Thoracic aorta (tissue), 2 donors: ENCODE results near the gene EPHA5. TPM values are rescaled to one million over a fixed set of nuclear protein-coding genes. Genes with fewer than 3 reads are reported as not detected.

ENCODE experiments used
- ATAC-seq: fragments of 150-250 bp; one replicate; pipeline ENCODE4 v1.8.0; 2017; ENCODE audit warnings: low read depth; ENCODE audit not compliant: insufficient number of reproducible peaks, low FRiP score
- DNase-seq: peaks from one replicate; pipeline ENCODE4 v3.0.0-alpha.2; 2020; ENCODE audit warnings: low spot score
- H3K27ac ChIP-seq, 2 donors: fragments of 200-600 bp; sonication (generic); 1 replicate in 1 of 2; 2 replicates in 1 of 2; pipeline ENCODE4 v1.5.1; 2016; ENCODE audit warnings: mild to moderate bottlenecking in 2 of 2, moderate library complexity in 2 of 2
- H3K27me3 ChIP-seq: fragments of 200-600 bp; sonication (generic); replicated peaks from 2 replicates; pipeline ENCODE4 v1.6.0; 2016; ENCODE audit warnings: mild to moderate bottlenecking; ENCODE audit not compliant: insufficient read depth
- H3K36me3 ChIP-seq: fragments of 200-600 bp; sonication (generic); one replicate; pipeline ENCODE4 v1.5.1; 2016
- H3K4me1 ChIP-seq, 2 donors: fragments of 200-600 bp; sonication (generic); 1 replicate in 1 of 2; 2 replicates in 1 of 2; pipeline versions ENCODE4 v1.5.1 to v1.6.0; 2016; ENCODE audit warnings: low read depth in 2 of 2, mild to moderate bottlenecking in 1 of 2; ENCODE audit not compliant: control insufficient read depth in 1 of 2
- H3K4me3 ChIP-seq: fragments of 200-600 bp; sonication (generic); 2 replicates; pipeline ENCODE4 v1.5.1; 2016; ENCODE audit warnings: mild to moderate bottlenecking
- H3K9me3 ChIP-seq: fragments of 200-600 bp; sonication (generic); 2 replicates; pipeline ENCODE4 v1.5.1; 2016
- CTCF ChIP-seq: fragments of 200-600 bp; sonication (generic); IDR thresholded peaks from one replicate; pipeline ENCODE4 v1.5.1; 2019; ENCODE audit warnings: antibody characterized with exemption
- total RNA-seq, 2 donors: library from RNA; depleted of rRNA; stranded (reverse); fragments of >200 nt; gene quantifications; one replicate each; pipeline versions ENCODE4 v1.1.0 to v1.2.3, GENCODE V29; 2016

EPHA5 gene
- total RNA-seq, 2 donors from 2014 or later: 0.27 to 0.92 TPM

- Histone ChIP-seq H3K36me3 (no peaks in the 10 kb centered on the region), H3K4me3 (no peak overlapping the region), H3K27ac (no peak overlapping the region), H3K4me1 (no peaks in the 10 kb centered on the region), H3K9me3 (no peaks in the 10 kb centered on the region), H3K27me3 (no peaks in the 10 kb centered on the region)
- ATAC-seq (no peak), DNase-seq (no peak)
- TF ChIP-seq CTCF: no peak
These were observed 278.9 kb downstream of the EPHA5 start for GRCh38 chr4:65391382-65391781.

- H3K36me3 ChIP-seq: no peaks in the 10 kb centered on the region
- no peak for TF ChIP-seq CTCF
- no peak for DNase-seq
- ATAC-seq: no peak
- no peaks in the 10 kb centered on the region for H3K4me1 ChIP-seq
- H3K27ac ChIP-seq: no peak overlapping the region
- H3K9me3 ChIP-seq: no peaks in the 10 kb centered on the region
- no peak overlapping the region for H3K4me3 ChIP-seq
- no peaks in the 10 kb centered on the region for H3K27me3 ChIP-seq
These were observed 283.4 kb downstream of the EPHA5 start for GRCh38 chr4:65386927-65387326.

- no peak overlapping the region for H3K27ac ChIP-seq
- H3K27me3 ChIP-seq: no peaks in the 10 kb centered on the region
- no peak overlapping the region for H3K4me3 ChIP-seq
- DNase-seq: no peak
- H3K36me3 ChIP-seq: no peaks in the 10 kb centered on the region
- H3K4me1 ChIP-seq: no peaks in the 10 kb centered on the region
- no peak for TF ChIP-seq CTCF
- no peak for ATAC-seq
- no peaks in the 10 kb centered on the region for H3K9me3 ChIP-seq
These were observed 286.5 kb downstream of the EPHA5 start for GRCh38 chr4:65383589-65384305.

GRCh38 chr4:65381648-65382047 lies 288.6 kb downstream of the EPHA5 start:
- no peak overlapping the region for H3K4me3 ChIP-seq
- no peak overlapping the region for H3K27ac ChIP-seq
- ATAC-seq: no peak
- H3K4me1 ChIP-seq: no peaks in the 10 kb centered on the region
- TF ChIP-seq CTCF: no peak
- no peaks in the 10 kb centered on the region for H3K27me3 ChIP-seq
- no peak for DNase-seq
- H3K9me3 ChIP-seq: no peaks in the 10 kb centered on the region
- H3K36me3 ChIP-seq: no peaks in the 10 kb centered on the region

- DNase-seq: no peak
These were observed 299.6 kb downstream of the EPHA5 start for GRCh38 chr4:65370709-65371108.

More at GRCh38 chr4:65370709-65371108, 299.6 kb downstream of the EPHA5 start:
- H3K36me3 ChIP-seq: no peaks in the 10 kb centered on the region
- H3K27ac ChIP-seq: no peak overlapping the region
- no peaks in the 10 kb centered on the region for H3K27me3 ChIP-seq
- no peak overlapping the region for H3K4me3 ChIP-seq
- no peaks in the 10 kb centered on the region for H3K4me1 ChIP-seq
- no peak for TF ChIP-seq CTCF
- no peaks in the 10 kb centered on the region for H3K9me3 ChIP-seq
- no peak for ATAC-seq
